Psoas muscle (tissue), 8 donors: ENCODE measurements around the gene MORN5. TPM values are rescaled to one million over a fixed set of nuclear protein-coding genes. Genes with fewer than 3 reads are reported as not detected.

Experiments used
- ATAC-seq, 4 donors: fragments of 200-7000 bp; cut with Tn5 transposase; one replicate each; pipeline ENCODE4 v1.9.1; 2020; ENCODE audit warnings: moderate library complexity in 3 of 4, mild to moderate bottlenecking in 2 of 4
- DNase-seq, 2 donors: peaks; one replicate each; pipeline ENCODE4 v3.0.0-alpha.2; 2020
- H3K27ac ChIP-seq: fragments of 200-600 bp; one replicate; pipeline ENCODE4 v1.8.0; 2022
- H3K27me3 ChIP-seq, 3 donors: fragments of 200-600 bp in 1 of 3; one replicate each; pipeline versions ENCODE4 v1.6.1 to v1.8.0; 2013 to 2022; ENCODE audit warnings: low read length in 2 of 3, mild to moderate bottlenecking in 2 of 3, moderate library complexity in 1 of 3; ENCODE audit not compliant: insufficient read depth in 3 of 3
- H3K36me3 ChIP-seq, 2 donors: fragments of 200-600 bp in 1 of 2; one replicate each; pipeline versions ENCODE4 v1.6.1 to v1.8.0; 2013 to 2022; ENCODE audit warnings: low read depth in 1 of 2, mild to moderate bottlenecking in 1 of 2, moderate library complexity in 1 of 2; ENCODE audit not compliant: insufficient read depth in 1 of 2
- H3K4me1 ChIP-seq: fragments of 200-600 bp; one replicate; pipeline ENCODE4 v1.8.0; 2022
- H3K4me3 ChIP-seq: fragments of 200-600 bp; one replicate; pipeline ENCODE4 v1.8.0; 2022; ENCODE audit warnings: mild to moderate bottlenecking
- H3K9me3 ChIP-seq: fragments of 200-600 bp; one replicate; pipeline ENCODE4 v1.8.0; 2022
- CTCF ChIP-seq: fragments of 200-600 bp; IDR thresholded peaks from one replicate; pipeline ENCODE4 v1.8.0; 2022; ENCODE audit warnings: antibody characterized with exemption
- WGBS, 3 donors: extraction: QIAGEN DNeasy Blood & Tissue Kit; methylation state at CpG; one replicate each; pipeline versions ENCODE4 v1.1.6 to v1.1.7; 2013; 5-methylcytosine and 5-hydroxymethylcytosine counted together
- intact Hi-C, 2 donors: fragments of 100-400 bp; cut with DNase I; formaldehyde crosslinking; loops; one replicate each; pipeline versions ENCODE4 v1.11.0 to v1.14.2; 2022
- polyA plus RNA-seq, 3 donors: library from polyadenylated mRNA; stranded (reverse); fragments of 200-250 nt; gene quantifications; one replicate each; pipeline ENCODE4 v1.2.3, GENCODE V29; 2013
- total RNA-seq, 4 donors: library from RNA; stranded (reverse); fragmentation: NEBNext Ultra II Directional in 2 of 4; extraction: Animal tissue kit (Norgen Biotek cat#: 25700) in 2 of 4; gene quantifications; one replicate each; pipeline versions ENCODE4 v1.2.1 to v1.2.4, GENCODE V29; 2021 to 2023
- donor health status: healthy with polysubstance abuse.
- donor health status: DM: no; HTN: no; CAD: no; lungs with moderate emphysema.
- donor health status: Bipolar disorder and iron deficiency.
- donor health status: healthy.
- donor health status: DM: yes; HTN: yes; CAD: no.
- donor health status: DM: no; HTN: no; CAD: no.
- donor health status: DM: no; HTN: no; CAD: no.
- donor health status: DM: yes; HTN: yes; CAD: no.

MORN5 gene
- total and polyA plus RNA-seq, 7 donors = not detected

GRCh38 chr9:122217640-122218039, 57.9 kb downstream of the MORN5 start:
- H3K9me3 ChIP-seq = no peaks in the 10 kb centered on the region
- H3K27ac ChIP-seq = no peak overlapping the region
- no peak for DNase-seq
- intact Hi-C loops = loop anchor here in 1 of 2 donors (10.0 kb wide), 1 partner anchor 127 kb away; no protein-coding TSS in a partner anchor
- WGBS, 3 donors = 86 to 96% (median 87%) methylated on average over 4 of the region's 4 CpGs
- TF ChIP-seq CTCF = no peak
- H3K4me3 ChIP-seq = no peak overlapping the region
- no peaks in the 10 kb centered on the region for H3K36me3 ChIP-seq
- peaks cover 0 to 96% (median 35%) of the 10 kb centered on the region in 3 donors for H3K27me3 ChIP-seq
- ATAC-seq = no peak
- peaks cover 20% of the 10 kb centered on the region for H3K4me1 ChIP-seq

- Histone ChIP-seq H3K9me3 (no peaks in the 10 kb centered on the region), H3K36me3 (no peaks in the 10 kb centered on the region), H3K27ac (no peak overlapping the region), H3K27me3 (peaks cover 0 to 94% (median 32%) of the 10 kb centered on the region in 3 donors), H3K4me1 (peaks cover 20% of the 10 kb centered on the region), H3K4me3 (peak overlapping the region; percentile 51)
- DNase-seq (no peak), ATAC-seq (peak; percentile 2 to 12 (median 2))
- no peak for TF ChIP-seq CTCF
- intact Hi-C loops = loop anchor here in 1 of 2 donors (10.0 kb wide), 1 partner anchor 126 kb away; no protein-coding TSS in a partner anchor
- 73 to 78% (median 76%) methylated on average over 11 of the region's 11 CpGs for WGBS, 3 donors
Measured at GRCh38 chr9:122218071-122218934, 58.6 kb downstream of the MORN5 start.

DNA sequence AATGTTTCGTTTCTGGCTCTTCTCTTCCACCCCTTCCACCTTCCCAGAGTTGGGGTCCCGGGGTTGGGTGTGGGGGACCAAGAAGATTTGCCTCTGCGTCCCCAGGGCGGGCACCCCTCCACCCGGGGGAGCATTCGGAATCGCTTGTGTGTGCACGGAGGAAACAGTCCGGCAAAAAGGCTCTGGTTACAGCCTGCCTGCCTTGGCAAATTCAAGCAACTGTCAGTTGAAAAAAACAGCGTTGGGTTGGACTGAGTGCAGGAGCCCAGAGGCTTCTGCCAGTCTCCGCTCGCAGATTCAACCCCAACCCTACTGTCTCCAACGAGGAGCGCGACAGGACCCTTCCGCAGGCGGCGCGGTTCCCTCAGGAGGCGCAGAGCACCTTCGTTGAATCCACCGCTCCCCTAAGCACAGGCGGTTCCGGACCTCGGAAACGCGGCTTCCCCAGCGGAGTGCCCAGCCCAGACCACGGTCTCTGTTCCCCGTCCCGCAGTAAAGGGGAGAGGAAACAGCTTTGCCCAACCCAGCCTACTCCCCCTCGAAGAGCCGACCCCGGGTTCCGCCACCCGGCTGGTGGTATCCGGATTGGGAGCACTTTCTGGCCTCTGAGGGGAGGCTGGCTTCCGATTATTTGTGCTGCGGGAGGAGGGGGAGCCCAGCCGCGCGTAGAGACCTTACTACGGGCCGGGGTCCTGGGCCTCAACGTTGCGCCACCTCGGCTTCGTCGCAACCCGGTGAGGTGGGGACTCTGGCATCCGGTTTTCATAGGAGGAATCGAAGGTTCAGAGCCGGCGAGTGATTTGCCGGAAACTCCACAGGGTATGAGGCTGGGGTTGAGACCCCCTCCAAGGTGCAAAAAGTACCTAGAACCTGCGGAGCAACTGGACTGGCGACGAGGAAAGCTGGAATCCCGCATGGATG, 59.5 kb downstream of the MORN5 start:
- Histone ChIP-seq H3K4me3 (peak overlapping the region; percentile 51), H3K27ac (no peak overlapping the region), H3K27me3 (peaks cover 0 to 91% (median 31%) of the 10 kb centered on the region in 3 donors), H3K4me1 (peaks cover 14% of the 10 kb centered on the region), H3K36me3 (no peaks in the 10 kb centered on the region), H3K9me3 (no peaks in the 10 kb centered on the region)
- 7 to 13% (median 9%) methylated on average over 59 of the region's 59 CpGs for WGBS, 3 donors
- TF ChIP-seq CTCF = no peak
- ATAC-seq (peak; percentile 57 to 72 (median 66)), DNase-seq (no peak)
- intact Hi-C loops = loop anchor here in 1 of 2 donors (10.0 kb wide), 1 partner anchor 126 kb away; no protein-coding TSS in a partner anchor

- WGBS, 3 donors = 15 to 24% (median 20%) methylated on average over 55 to 57 of the region's 57 CpGs
- DNase-seq (no peak), ATAC-seq (peak; percentile 17 to 65 (median 44))
- TF ChIP-seq CTCF = no peak
- Histone ChIP-seq H3K4me1 (peaks cover 14% of the 10 kb centered on the region), H3K27ac (no peak overlapping the region), H3K27me3 (peaks cover 0 to 91% (median 29%) of the 10 kb centered on the region in 3 donors), H3K36me3 (no peaks in the 10 kb centered on the region), H3K4me3 (peak overlapping the region; percentile 51), H3K9me3 (no peaks in the 10 kb centered on the region)
- intact Hi-C loops = loop anchor here (5.0 to 10.0 kb wide), 3 partner anchors 58 to 125 kb away; no protein-coding TSS in a partner anchor
Measured at GRCh38 chr9:122219856-122220672, 60.4 kb downstream of the MORN5 start.
